Hematopoietic multipotent progenitor cell treated with erythropoietin and hydrocortisone succinate and interleukin-3 and kit ligand, for 4 days (in vitro differentiated cells): Measurements from ENCODE around the gene UQCR10.
"Not testable (repeated sequence)": the region's sequence is repeated elsewhere in the genome, so short reads cannot be mapped to it uniquely, and the experiment has no call there.

Experiments used
- DNase-seq: peaks from one replicate; pipeline ENCODE4 v3.0.0-alpha.2; 2015

Gene UQCR10

GRCh38 chr22:29737251-29738117, 29.7 kb upstream of the UQCR10 start:
- peak; percentile 77 for DNase-seq

GRCh38 chr22:29738118-29738815, 28.9 kb upstream of the UQCR10 start:
- no peak for DNase-seq

- DNase-seq: no peak
Measured at GRCh38 chr22:29739346-29739875, 27.8 kb upstream of the UQCR10 start.

- no peak for DNase-seq
Measured at GRCh38 chr22:29740216-29740615, 27.0 kb upstream of the UQCR10 start.

GRCh38 chr22:29741926-29742325, 25.2 kb upstream of the UQCR10 start:
- no peak for DNase-seq

GRCh38 chr22:29742326-29742725, 24.8 kb upstream of the UQCR10 start:
- peak; percentile 63 for DNase-seq

- no peak for DNase-seq
Measured at GRCh38 chr22:29744902-29745301, 22.3 kb upstream of the UQCR10 start.

GRCh38 chr22:29747832-29748231, 19.3 kb upstream of the UQCR10 start:
- DNase-seq: peak; percentile 48

GRCh38 chr22:29748248-29748893, 18.8 kb upstream of the UQCR10 start:
- DNase-seq: no peak

- no peak for DNase-seq
Measured at GRCh38 chr22:29750029-29750428, 17.1 kb upstream of the UQCR10 start.

GRCh38 chr22:29750559-29751538, 16.3 kb upstream of the UQCR10 start:
- peak; percentile 89 for DNase-seq

- no peak for DNase-seq
Measured at GRCh38 chr22:29751669-29752068, 15.5 kb upstream of the UQCR10 start.

GRCh38 chr22:29753808-29754657, 13.1 kb upstream of the UQCR10 start:
- DNase-seq: no peak

GRCh38 chr22:29754658-29755395, 12.3 kb upstream of the UQCR10 start:
- DNase-seq: not testable (repeated sequence)

- DNase-seq: no peak
Measured at GRCh38 chr22:29755889-29756288, 11.3 kb upstream of the UQCR10 start.

- no peak for DNase-seq
Measured at GRCh38 chr22:29756341-29756740, 10.8 kb upstream of the UQCR10 start.

GRCh38 chr22:29757096-29757495, 10.1 kb upstream of the UQCR10 start:
- no peak for DNase-seq

GRCh38 chr22:29758068-29758622, 9.0 kb upstream of the UQCR10 start:
- no peak for DNase-seq

- no peak for DNase-seq
Measured at GRCh38 chr22:29758959-29759358, 8.2 kb upstream of the UQCR10 start.

- DNase-seq: no peak
Measured at GRCh38 chr22:29762263-29762662, 4.9 kb upstream of the UQCR10 start.
